SJSA1 (cell line): ENCODE results near the gene ATP2C2. TPM values are rescaled to one million over a fixed set of nuclear protein-coding genes. Genes with fewer than 3 reads are reported as not detected.

Source experiments
- DNase-seq, 2 experiments: peaks; one replicate each; pipeline ENCODE4 v3.0.0-alpha.2; 2015 to 2020; ENCODE audit warnings: low spot score in 2 of 2, low read depth in 1 of 2
- H3K27ac ChIP-seq: fragments of 250-450 bp; sonication (Bioruptor Pico); 2 replicates; pipeline ENCODE4 v1.5.1; 2020; ENCODE audit warnings: mild to moderate bottlenecking, moderate library complexity
- H3K27me3 ChIP-seq: fragments of 250-450 bp; sonication (Bioruptor Pico); replicated peaks from 2 replicates; pipeline ENCODE4 v1.5.1; 2020; ENCODE audit warnings: mild to moderate bottlenecking, moderate library complexity
- H3K36me3 ChIP-seq: fragments of 250-450 bp; sonication (Bioruptor Pico); 2 replicates; pipeline ENCODE4 v1.5.1; 2020; ENCODE audit warnings: mild to moderate bottlenecking
- H3K4me1 ChIP-seq: fragments of 250-450 bp; sonication (Bioruptor Pico); replicated peaks from 2 replicates; pipeline ENCODE4 v1.6.1; 2021; ENCODE audit warnings: mild to moderate bottlenecking
- H3K4me3 ChIP-seq: fragments of 250-450 bp; sonication (Bioruptor Pico); 2 replicates; pipeline ENCODE4 v1.5.1; 2020; ENCODE audit warnings: mild to moderate bottlenecking
- H3K9me3 ChIP-seq: fragments of 250-450 bp; sonication (Bioruptor Pico); replicated peaks from 2 replicates; pipeline ENCODE4 v1.5.1; 2020; ENCODE audit warnings: mild to moderate bottlenecking
- total RNA-seq: library from RNA; depleted of rRNA; stranded (reverse); fragments of >200 nt; shearing (Covaris generic); gene quantifications from 2 replicates; pipeline ENCODE4 v1.2.3, GENCODE V29; 2014

The ATP2C2 gene
- total RNA-seq, 1 experiment from 2014 or later, result not detected

GRCh38 chr16:84404324-84404723, 36.0 kb downstream of the ATP2C2 start:
- Histone ChIP-seq H3K9me3 (no peaks in the 10 kb centered on the region), H3K4me3 (no peak overlapping the region), H3K27me3 (peaks cover 46% of the 10 kb centered on the region), H3K27ac (no peak overlapping the region), H3K36me3 (no peaks in the 10 kb centered on the region), H3K4me1 (no peaks in the 10 kb centered on the region)
- no peak for DNase-seq

GRCh38 chr16:84404936-84405639, 36.8 kb downstream of the ATP2C2 start:
- no peak for DNase-seq
- Histone ChIP-seq H3K36me3 (no peaks in the 10 kb centered on the region), H3K27ac (no peak overlapping the region), H3K4me3 (no peak overlapping the region), H3K9me3 (no peaks in the 10 kb centered on the region), H3K27me3 (peaks cover 46% of the 10 kb centered on the region), H3K4me1 (no peaks in the 10 kb centered on the region)

DNA sequence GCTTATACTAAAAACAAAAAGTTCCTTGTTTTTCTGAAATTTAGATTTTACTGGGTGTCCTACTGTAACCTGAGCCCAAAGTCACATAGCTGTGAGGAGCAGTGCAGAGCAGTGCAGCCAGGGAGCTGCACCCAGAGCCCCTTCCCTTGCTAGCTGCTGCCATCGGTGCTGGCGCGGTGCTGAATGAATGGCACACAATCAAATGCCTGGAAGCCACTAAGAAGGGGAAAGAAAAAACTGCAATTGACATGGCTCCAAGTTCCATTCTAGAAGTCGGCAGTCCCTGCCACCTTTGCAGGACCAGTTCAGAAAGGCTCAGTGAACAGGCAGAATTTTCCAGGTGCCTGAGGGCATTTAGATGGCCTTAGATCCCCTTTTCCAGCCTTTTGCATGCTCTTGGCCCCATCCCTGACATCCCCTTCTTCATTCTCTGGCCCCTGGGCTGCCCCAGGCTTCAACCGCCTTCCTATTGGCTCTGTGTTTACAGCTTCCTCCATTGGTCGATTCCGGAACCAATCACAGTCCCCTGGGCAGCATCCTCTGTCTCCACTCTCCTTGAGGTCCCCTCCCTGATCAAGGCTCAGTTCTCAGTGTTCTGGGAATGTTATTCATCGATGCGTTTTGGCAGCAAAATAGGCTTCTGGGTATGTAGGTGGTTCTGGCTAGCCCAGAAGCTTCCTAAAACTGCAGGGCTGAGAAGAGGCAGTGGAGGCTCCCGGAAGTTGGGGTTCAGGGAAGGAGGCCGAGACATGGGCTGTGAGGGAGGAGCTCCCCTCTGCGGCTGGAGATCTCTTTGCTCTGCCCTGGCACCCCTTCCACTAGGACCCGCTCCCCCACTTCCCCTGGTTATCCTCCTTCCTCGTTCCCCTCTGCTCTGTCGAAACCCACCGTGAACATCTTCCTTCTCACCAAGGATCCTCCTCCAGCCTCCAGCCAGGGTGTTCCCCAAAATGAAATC, 37.9 kb downstream of the ATP2C2 start:
- no peak overlapping the region for H3K4me3 ChIP-seq
- no peaks in the 10 kb centered on the region for H3K36me3 ChIP-seq
- peaks cover 50% of the 10 kb centered on the region for H3K27me3 ChIP-seq
- H3K4me1 ChIP-seq, result no peaks in the 10 kb centered on the region
- DNase-seq, result no peak
- H3K27ac ChIP-seq, result no peak overlapping the region
- no peaks in the 10 kb centered on the region for H3K9me3 ChIP-seq

GRCh38 chr16:84407588-84408313, 39.4 kb downstream of the ATP2C2 start:
- no peak for DNase-seq
- Histone ChIP-seq H3K4me1 (no peaks in the 10 kb centered on the region), H3K36me3 (no peaks in the 10 kb centered on the region), H3K9me3 (no peaks in the 10 kb centered on the region), H3K4me3 (no peak overlapping the region), H3K27me3 (peaks cover 41% of the 10 kb centered on the region), H3K27ac (no peak overlapping the region)

GRCh38 chr16:84408314-84408690, 40.0 kb downstream of the ATP2C2 start:
- no peak overlapping the region for H3K27ac ChIP-seq
- H3K36me3 ChIP-seq, result no peaks in the 10 kb centered on the region
- no peak overlapping the region for H3K4me3 ChIP-seq
- DNase-seq, result no peak
- no peaks in the 10 kb centered on the region for H3K9me3 ChIP-seq
- no peaks in the 10 kb centered on the region for H3K4me1 ChIP-seq
- peaks cover 40% of the 10 kb centered on the region for H3K27me3 ChIP-seq

GRCh38 chr16:84408856-84409255, 40.5 kb downstream of the ATP2C2 start:
- H3K27me3 ChIP-seq, result peaks cover 38% of the 10 kb centered on the region
- no peaks in the 10 kb centered on the region for H3K9me3 ChIP-seq
- no peak overlapping the region for H3K4me3 ChIP-seq
- H3K4me1 ChIP-seq, result no peaks in the 10 kb centered on the region
- DNase-seq, result no peak
- no peak overlapping the region for H3K27ac ChIP-seq
- H3K36me3 ChIP-seq, result no peaks in the 10 kb centered on the region

GRCh38 chr16:84410361-84411138, 42.2 kb downstream of the ATP2C2 start:
- Histone ChIP-seq H3K36me3 (no peaks in the 10 kb centered on the region), H3K4me3 (no peak overlapping the region), H3K27me3 (peaks cover 25% of the 10 kb centered on the region), H3K27ac (no peak overlapping the region), H3K4me1 (no peaks in the 10 kb centered on the region), H3K9me3 (no peaks in the 10 kb centered on the region)
- no peak for DNase-seq

DNA sequence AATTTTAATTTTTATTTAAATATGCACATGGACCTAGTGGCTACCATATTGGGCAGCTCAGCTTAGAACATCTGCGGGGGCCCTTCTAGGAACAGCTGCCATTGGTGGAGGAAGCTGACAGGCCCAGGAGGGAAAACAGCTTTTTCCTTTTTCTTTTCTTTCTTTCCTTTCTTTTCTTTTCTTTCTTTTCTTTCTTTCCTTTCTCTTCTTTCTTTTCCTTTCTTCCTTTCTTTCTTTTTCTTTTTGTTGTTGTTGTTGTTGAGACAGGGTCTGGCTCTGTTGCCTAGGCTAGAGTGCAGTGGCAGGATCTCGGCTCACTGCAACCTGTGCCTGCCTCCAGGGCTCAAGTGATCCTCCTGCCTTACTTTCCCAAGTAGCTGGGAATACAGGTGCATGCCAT, 43.4 kb downstream of the ATP2C2 start:
- Histone ChIP-seq H3K9me3 (no peaks in the 10 kb centered on the region), H3K4me3 (no peak overlapping the region), H3K27me3 (peaks cover 23% of the 10 kb centered on the region), H3K4me1 (no peaks in the 10 kb centered on the region), H3K36me3 (no peaks in the 10 kb centered on the region), H3K27ac (no peak overlapping the region)
- no peak for DNase-seq

DNA sequence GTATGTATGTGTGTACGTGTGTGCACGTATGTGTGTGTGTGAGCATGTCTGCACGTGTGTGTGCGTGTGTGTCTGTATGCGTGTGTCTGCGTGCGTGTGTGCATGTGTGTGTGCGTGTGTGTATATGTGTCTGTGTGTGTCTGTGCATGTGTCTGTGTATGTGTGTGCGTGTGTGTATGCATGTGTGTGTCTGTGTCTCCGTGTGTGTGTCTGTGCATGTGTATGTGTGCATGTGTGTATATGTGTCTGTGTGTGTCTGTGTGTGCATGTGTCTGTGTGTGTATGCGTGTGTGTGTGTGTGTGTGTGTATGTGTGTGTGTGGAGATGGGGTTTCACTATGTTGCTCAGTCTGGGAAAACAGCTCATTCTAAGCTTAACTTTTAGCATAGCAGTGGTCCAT, 43.9 kb downstream of the ATP2C2 start:
- Histone ChIP-seq H3K9me3 (no peaks in the 10 kb centered on the region), H3K4me1 (no peaks in the 10 kb centered on the region), H3K27ac (no peak overlapping the region), H3K27me3 (peaks cover 20% of the 10 kb centered on the region), H3K36me3 (no peaks in the 10 kb centered on the region), H3K4me3 (no peak overlapping the region)
- DNase-seq, result no peak

DNA sequence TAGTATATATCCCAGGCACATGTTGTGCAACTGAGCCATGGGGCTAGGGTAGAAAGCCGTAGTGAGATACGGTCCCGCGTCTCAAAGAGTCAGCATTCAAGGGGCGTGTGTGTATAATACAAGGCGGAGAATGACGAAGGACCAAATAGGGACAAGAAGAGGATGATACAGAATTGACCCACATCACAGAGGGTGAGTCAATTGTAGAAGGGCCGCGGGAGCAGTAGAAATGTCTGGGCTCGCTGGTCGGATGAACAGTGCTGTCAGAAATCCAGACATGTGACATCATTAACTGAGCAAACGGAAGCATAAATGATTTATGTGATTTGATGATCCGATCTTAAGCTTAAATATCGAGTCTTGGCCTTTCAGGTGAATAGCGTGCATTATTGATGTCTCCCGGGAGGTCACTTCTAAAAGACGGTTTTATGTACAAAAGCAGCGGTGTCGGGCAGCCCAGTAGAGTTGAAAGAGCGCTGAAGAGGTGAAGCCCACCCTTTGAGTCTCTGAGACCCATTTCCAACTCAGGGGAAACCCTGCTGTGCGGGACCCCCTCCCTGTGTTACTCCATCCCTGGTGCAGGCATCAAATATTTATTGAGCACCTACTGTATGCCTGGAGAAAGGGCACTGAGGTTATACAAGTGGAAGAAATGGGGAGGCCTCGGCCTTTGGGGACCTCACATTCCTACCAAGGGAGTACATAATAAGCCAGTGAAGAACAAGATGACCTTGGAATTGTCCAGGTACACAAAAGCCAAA, 45.1 kb downstream of the ATP2C2 start:
- Histone ChIP-seq H3K27ac (no peak overlapping the region), H3K9me3 (no peaks in the 10 kb centered on the region), H3K4me3 (no peak overlapping the region), H3K36me3 (no peaks in the 10 kb centered on the region), H3K4me1 (no peaks in the 10 kb centered on the region), H3K27me3 (peaks cover 23% of the 10 kb centered on the region)
- DNase-seq, result no peak

- H3K27me3 ChIP-seq, result peaks cover 19% of the 10 kb centered on the region
Observed at GRCh38 chr16:84414789-84415326, 46.5 kb downstream of the ATP2C2 start.

DNA sequence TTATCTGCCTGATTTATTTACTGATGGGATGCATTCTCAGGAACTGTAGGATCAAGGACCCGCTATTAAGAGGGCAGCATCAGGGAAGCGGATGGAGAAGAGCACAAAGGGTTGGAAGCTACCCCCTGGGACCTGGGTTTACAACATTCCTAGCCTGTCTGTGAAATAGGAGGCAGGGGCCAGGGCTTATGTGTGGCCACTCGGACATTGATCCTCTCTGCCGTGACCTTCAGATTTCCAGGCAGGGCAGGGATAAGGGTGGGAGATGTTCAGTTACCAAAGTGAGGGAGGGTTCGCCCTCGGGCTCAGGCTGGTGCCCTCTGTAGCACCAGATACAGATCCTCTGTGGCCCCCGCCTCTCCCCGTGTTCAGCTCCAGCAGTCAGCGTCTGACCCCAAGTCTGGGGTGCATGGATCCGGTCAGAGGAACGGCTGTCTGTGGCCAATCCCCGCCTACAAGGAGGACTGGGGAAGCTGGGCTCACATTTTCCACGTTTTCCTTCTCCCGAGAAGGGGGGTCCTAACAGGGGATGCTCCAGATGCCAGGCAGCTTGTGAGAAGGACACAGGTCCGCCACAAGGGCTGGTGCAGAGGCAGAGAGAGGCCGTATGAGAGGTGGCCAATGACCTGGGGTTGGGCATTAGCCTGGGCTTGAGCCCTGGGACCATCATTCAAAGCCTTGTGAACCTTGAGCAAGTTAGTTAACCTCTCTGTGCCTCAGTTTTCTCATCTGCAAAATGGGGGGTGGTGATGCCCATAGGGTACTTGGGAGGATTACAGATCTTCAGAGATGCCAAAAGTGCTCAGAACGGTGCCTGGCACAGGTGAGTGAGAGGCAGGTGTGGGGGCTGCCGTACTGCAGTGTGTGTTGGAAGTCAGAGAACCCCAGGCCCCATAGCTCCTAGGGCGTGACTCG, 48.3 kb downstream of the ATP2C2 start:
- Histone ChIP-seq H3K4me1 (no peaks in the 10 kb centered on the region), H3K9me3 (no peaks in the 10 kb centered on the region), H3K4me3 (no peak overlapping the region), H3K36me3 (no peaks in the 10 kb centered on the region), H3K27me3 (peaks cover 15% of the 10 kb centered on the region; the same call in 1 of the 2 replicates), H3K27ac (no peak overlapping the region)
- no peak for DNase-seq

More at GRCh38 chr16:84414789-84415326, 46.5 kb downstream of the ATP2C2 start:
- Histone ChIP-seq H3K4me3 (no peak overlapping the region), H3K4me1 (no peaks in the 10 kb centered on the region), H3K9me3 (no peaks in the 10 kb centered on the region), H3K36me3 (no peaks in the 10 kb centered on the region), H3K27ac (no peak overlapping the region)
- DNase-seq, result no peak
